DOHH2 (cell line): ENCODE data around the gene ANKRD13A.

Experiments used
- H3F3A ChIP-seq: fragments of 200-600 bp; sonication (generic), shearing (Covaris generic); 2 replicates; pipeline ENCODE4 v1.6.0; 2016; ENCODE audit warnings: antibody characterized with exemption, mild to moderate bottlenecking; ENCODE audit not compliant: control insufficient read depth, insufficient read depth
- H3K27ac ChIP-seq: fragments of 200-600 bp; sonication (generic); 2 replicates; pipeline ENCODE4 v1.5.1; 2014; ENCODE audit warnings: low read depth, mild to moderate bottlenecking, low read length, moderate library complexity
- H3K27me3 ChIP-seq: fragments of 200-600 bp; sonication (generic); 2 replicates; pipeline ENCODE4 v1.6.1; 2014; ENCODE audit warnings: mild to moderate bottlenecking, low read length, mixed read lengths; ENCODE audit not compliant: control insufficient read depth
- H3K36me3 ChIP-seq: fragments of 200-600 bp; sonication (generic); 2 replicates; pipeline ENCODE4 v1.6.1; 2014; ENCODE audit warnings: mild to moderate bottlenecking, low read length, moderate library complexity, mixed read lengths; ENCODE audit not compliant: control insufficient read depth
- H3K4me1 ChIP-seq: fragments of 200-600 bp; sonication (generic); 2 replicates; pipeline ENCODE4 v1.6.1; 2014; ENCODE audit warnings: mild to moderate bottlenecking, low read length, mixed read lengths; ENCODE audit not compliant: control insufficient read depth
- H3K4me2 ChIP-seq: fragments of 200-600 bp; sonication (generic); 2 replicates; pipeline ENCODE4 v1.6.0; 2014; ENCODE audit warnings: mild to moderate bottlenecking, low read length, moderate library complexity
- H3K4me3 ChIP-seq: fragments of 200-600 bp; sonication (generic); 2 replicates; pipeline ENCODE4 v1.5.1; 2014; ENCODE audit warnings: mild to moderate bottlenecking, low read length, mixed read lengths
- H3K79me2 ChIP-seq: fragments of 200-600 bp; sonication (generic); 2 replicates; pipeline ENCODE4 v1.6.1; 2014; ENCODE audit warnings: mild to moderate bottlenecking, low read length, mixed read lengths; ENCODE audit not compliant: control insufficient read depth
- H3K9me2 ChIP-seq: fragments of 200-600 bp; sonication (generic); replicated peaks from 2 replicates; pipeline ENCODE4 v1.6.1; 2014; ENCODE audit warnings: mild to moderate bottlenecking, low read length, mixed read lengths; ENCODE audit not compliant: control insufficient read depth
- H3K9me3 ChIP-seq: fragments of 200-600 bp; sonication (generic); 2 replicates; pipeline ENCODE4 v1.6.1; 2014; ENCODE audit warnings: antibody characterized with exemption, low read length, mixed read lengths; ENCODE audit not compliant: control insufficient read depth, insufficient read depth
- H4K20me1 ChIP-seq: fragments of 200-600 bp; sonication (generic); 2 replicates; pipeline ENCODE4 v1.6.0; 2014; ENCODE audit warnings: low read depth, mild to moderate bottlenecking, antibody characterized with exemption, low read length, moderate library complexity; ENCODE audit not compliant: control insufficient read depth, insufficient read depth
- EZH2phosphoT487 ChIP-seq: fragments of 200-600 bp; sonication (generic); IDR thresholded peaks from 2 replicates; pipeline ENCODE4 v1.6.1; 2017; ENCODE audit warnings: borderline replicate concordance, mild to moderate bottlenecking, antibody characterized with exemption, low read length, moderate library complexity, mixed read lengths
- TF ChIP-seq, protein P1 (sequence below): fragments of 200-600 bp; sonication (generic); IDR thresholded peaks from one replicate; pipeline ENCODE4 v1.5.1; 2014; ENCODE audit warnings: antibody characterized with exemption, mild to moderate bottlenecking, low read depth, low read length; ENCODE audit not compliant: poor library complexity, severe bottlenecking

Gene ANKRD13A

DNA sequence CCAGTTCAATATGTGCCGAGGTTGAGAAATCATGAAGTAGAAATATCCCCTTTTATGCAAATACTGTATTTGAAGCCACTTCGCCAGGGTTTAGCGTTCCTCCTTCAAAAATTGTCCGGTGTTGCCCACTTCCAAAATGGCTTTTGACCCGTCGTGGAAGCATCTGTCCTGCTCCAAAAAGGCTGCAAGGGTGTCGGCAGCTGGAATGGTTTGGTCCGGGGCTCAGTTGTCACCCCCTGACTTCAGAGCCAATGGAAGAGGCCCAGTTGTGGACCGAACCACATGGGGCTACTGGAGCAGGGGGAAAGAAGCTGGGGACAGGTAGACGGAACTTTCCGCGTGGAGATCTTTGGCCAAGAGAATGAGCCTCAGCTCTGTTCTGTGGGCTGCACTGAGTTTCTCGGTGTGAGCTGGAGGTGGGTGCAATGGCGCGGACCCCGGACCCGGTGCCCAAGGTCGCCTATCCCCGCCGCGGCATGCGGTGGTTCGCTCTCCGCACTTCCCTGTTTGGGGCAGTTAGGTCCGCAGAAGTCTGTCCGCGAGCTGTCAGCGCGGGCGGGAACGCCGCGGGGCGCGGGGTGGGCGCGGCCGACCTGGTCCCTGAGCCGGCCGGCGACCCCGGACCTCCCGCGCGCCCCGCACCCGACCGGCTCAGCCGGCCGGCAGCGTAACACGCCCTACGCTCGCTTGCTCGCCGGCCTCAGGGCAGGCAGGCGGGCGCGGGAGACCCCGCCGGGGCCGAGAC is at the start of gene ANKRD13A:
Gene ANKRD13A (plus strand): TSS at position 527 of the 745 bp plus-strand sequence. CDS start 259 bp downstream, outside the sequence.
- H3K79me2 ChIP-seq = peaks cover 84% of the 10 kb centered on the region
- H3K27ac ChIP-seq = peak within 1 kb of the TSS; percentile 94
- H3K9me2 ChIP-seq = no peaks in the 10 kb centered on the region
- TF ChIP-seq, protein P1, sequence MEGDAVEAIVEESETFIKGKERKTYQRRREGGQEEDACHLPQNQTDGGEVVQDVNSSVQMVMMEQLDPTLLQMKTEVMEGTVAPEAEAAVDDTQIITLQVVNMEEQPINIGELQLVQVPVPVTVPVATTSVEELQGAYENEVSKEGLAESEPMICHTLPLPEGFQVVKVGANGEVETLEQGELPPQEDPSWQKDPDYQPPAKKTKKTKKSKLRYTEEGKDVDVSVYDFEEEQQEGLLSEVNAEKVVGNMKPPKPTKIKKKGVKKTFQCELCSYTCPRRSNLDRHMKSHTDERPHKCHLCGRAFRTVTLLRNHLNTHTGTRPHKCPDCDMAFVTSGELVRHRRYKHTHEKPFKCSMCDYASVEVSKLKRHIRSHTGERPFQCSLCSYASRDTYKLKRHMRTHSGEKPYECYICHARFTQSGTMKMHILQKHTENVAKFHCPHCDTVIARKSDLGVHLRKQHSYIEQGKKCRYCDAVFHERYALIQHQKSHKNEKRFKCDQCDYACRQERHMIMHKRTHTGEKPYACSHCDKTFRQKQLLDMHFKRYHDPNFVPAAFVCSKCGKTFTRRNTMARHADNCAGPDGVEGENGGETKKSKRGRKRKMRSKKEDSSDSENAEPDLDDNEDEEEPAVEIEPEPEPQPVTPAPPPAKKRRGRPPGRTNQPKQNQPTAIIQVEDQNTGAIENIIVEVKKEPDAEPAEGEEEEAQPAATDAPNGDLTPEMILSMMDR = no peak
- no peak for TF ChIP-seq EZH2phosphoT487
- peak within 1 kb of the TSS; percentile 81 for H3K4me3 ChIP-seq
- peaks cover 58% of the 10 kb centered on the region for H3K36me3 ChIP-seq
- H3K4me2 ChIP-seq = peak within 1 kb of the TSS; percentile 96
- no peaks in the 10 kb centered on the region for H4K20me1 ChIP-seq
- peaks cover 68% of the 10 kb centered on the region for H3K4me1 ChIP-seq
- no peaks in the 10 kb centered on the region for H3K9me3 ChIP-seq
- no peaks in the 10 kb centered on the region for H3K27me3 ChIP-seq
- H3F3A ChIP-seq = peaks cover 45% of the 10 kb centered on the region

DNA sequence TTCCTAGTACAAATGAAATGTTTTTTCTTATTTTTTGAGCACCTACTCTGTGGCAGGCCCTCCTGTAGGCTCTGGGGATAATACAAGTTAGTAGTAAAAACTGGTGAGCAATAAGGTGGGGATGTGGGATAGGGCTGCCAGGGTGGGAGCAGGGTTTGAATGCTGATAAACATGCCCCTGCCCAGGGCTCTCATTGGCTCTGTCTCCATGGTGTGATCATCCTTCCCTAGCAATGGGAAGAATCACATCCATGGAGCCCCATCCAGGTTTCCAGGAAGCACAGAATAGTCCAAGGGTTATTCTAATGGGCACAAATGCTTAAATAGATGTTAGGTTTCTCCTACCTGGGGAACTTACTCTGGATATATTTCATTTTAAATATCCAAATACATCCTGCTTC is 48.6 kb upstream of the ANKRD13A start:
- H3K4me3 ChIP-seq = no peak overlapping the region
- TF ChIP-seq EZH2phosphoT487 = no peak
- TF ChIP-seq, protein P1 = no peak
- peaks cover 16% of the 10 kb centered on the region for H3K4me1 ChIP-seq
- H3K27ac ChIP-seq = no peak overlapping the region
- no peaks in the 10 kb centered on the region for H3K9me3 ChIP-seq
- 0 out of 2 replicates have a peak, but pooled peaks cover 3% of the 10 kb centered on the region for H4K20me1 ChIP-seq
- H3K9me2 ChIP-seq = no peaks in the 10 kb centered on the region
- H3K36me3 ChIP-seq = peaks cover 86% of the 10 kb centered on the region
- no peaks in the 10 kb centered on the region for H3K79me2 ChIP-seq
- H3K27me3 ChIP-seq = no peaks in the 10 kb centered on the region
- H3F3A ChIP-seq = 0 out of 2 replicates have a peak, but pooled peaks cover 5% of the 10 kb centered on the region
- no peak overlapping the region for H3K4me2 ChIP-seq

DNA sequence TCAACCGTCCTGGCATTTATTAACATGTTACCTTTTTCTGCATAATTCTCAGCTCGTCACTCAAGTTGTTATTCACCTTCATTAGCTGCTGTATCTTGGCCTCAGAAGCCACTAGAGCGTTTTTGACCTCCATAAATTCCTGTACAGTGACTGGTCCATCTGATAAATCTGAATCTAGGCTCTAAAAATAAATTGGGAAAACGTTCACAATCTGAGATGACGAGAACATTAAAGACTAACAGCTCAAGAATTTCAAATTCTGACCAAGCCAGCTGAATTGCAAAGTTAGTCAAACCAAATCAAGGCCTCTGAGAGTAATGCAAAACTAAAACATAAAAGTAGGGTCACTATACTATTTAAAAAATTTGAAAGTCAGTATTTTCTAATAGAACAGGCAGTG is 48.1 kb upstream of the ANKRD13A start:
- TF ChIP-seq EZH2phosphoT487 = no peak
- TF ChIP-seq, protein P1 = no peak
- H4K20me1 ChIP-seq = 0 out of 2 replicates have a peak, but pooled peaks cover 3% of the 10 kb centered on the region
- H3K79me2 ChIP-seq = no peaks in the 10 kb centered on the region
- 0 out of 2 replicates have a peak, but pooled peaks cover 5% of the 10 kb centered on the region for H3F3A ChIP-seq
- H3K9me3 ChIP-seq = no peaks in the 10 kb centered on the region
- H3K9me2 ChIP-seq = no peaks in the 10 kb centered on the region
- peaks cover 87% of the 10 kb centered on the region for H3K36me3 ChIP-seq
- peaks cover 16% of the 10 kb centered on the region for H3K4me1 ChIP-seq
- no peaks in the 10 kb centered on the region for H3K27me3 ChIP-seq
- no peak overlapping the region for H3K27ac ChIP-seq
- H3K4me2 ChIP-seq = no peak overlapping the region
- no peak overlapping the region for H3K4me3 ChIP-seq
